MM.1S (cell line): ENCODE measurements around the gene PALD1.

Experiments used
- DNase-seq: peaks from one replicate; pipeline ENCODE4 v3.0.0-alpha.2; 2015
- H2AFZ ChIP-seq: fragments of 300-600 bp; sonication (generic); 2 replicates; pipeline ENCODE4 v1.6.0; 2016; ENCODE audit warnings: antibody characterized with exemption, low read length
- H3F3A ChIP-seq: fragments of 300-600 bp; sonication (generic); 2 replicates; pipeline ENCODE4 v1.6.1; 2016; ENCODE audit warnings: mild to moderate bottlenecking, antibody characterized with exemption, low read length, moderate library complexity, mixed read lengths; ENCODE audit not compliant: insufficient read depth
- H3K27ac ChIP-seq: fragments of 300-600 bp; sonication (generic); 2 replicates; pipeline ENCODE4 v1.5.1; 2016; ENCODE audit warnings: mild to moderate bottlenecking, low read length
- H3K27me3 ChIP-seq: fragments of 300-600 bp; sonication (generic); replicated peaks from 2 replicates; pipeline ENCODE4 v1.6.0; 2016; ENCODE audit warnings: low read length; ENCODE audit not compliant: insufficient read depth
- H3K36me3 ChIP-seq: fragments of 300-600 bp; sonication (generic); replicated peaks from 2 replicates; pipeline ENCODE4 v1.6.1; 2016; ENCODE audit warnings: mild to moderate bottlenecking, low read length, mixed read lengths; ENCODE audit not compliant: insufficient read depth
- H3K4me1 ChIP-seq: fragments of 300-600 bp; sonication (generic); 2 replicates; pipeline ENCODE4 v1.6.1; 2016; ENCODE audit warnings: low read length, mixed read lengths
- H3K4me2 ChIP-seq: fragments of 300-600 bp; sonication (generic); 2 replicates; pipeline ENCODE4 v1.6.0; 2016; ENCODE audit warnings: low read depth, low read length
- H3K4me3 ChIP-seq: fragments of 300-600 bp; sonication (generic); 2 replicates; pipeline ENCODE4 v1.5.1; 2016; ENCODE audit warnings: low read length, mixed read lengths
- H3K79me2 ChIP-seq: fragments of 300-600 bp; sonication (generic); 2 replicates; pipeline ENCODE4 v1.6.1; 2016; ENCODE audit warnings: mixed run types, low read length, mixed read lengths
- H3K9ac ChIP-seq: fragments of 300-600 bp; sonication (generic); 2 replicates; pipeline ENCODE4 v1.6.1; 2016; ENCODE audit warnings: low read length, mixed read lengths
- H3K9me2 ChIP-seq: fragments of 300-600 bp; sonication (generic); replicated peaks from 2 replicates; pipeline ENCODE4 v1.6.1; 2016; ENCODE audit warnings: mild to moderate bottlenecking, low read length, mixed read lengths; ENCODE audit not compliant: insufficient read depth
- H3K9me3 ChIP-seq: fragments of 300-600 bp; sonication (generic); replicated peaks from 2 replicates; pipeline ENCODE4 v1.6.1; 2016; ENCODE audit warnings: mild to moderate bottlenecking, low read length, mixed read lengths; ENCODE audit not compliant: insufficient read depth
- H4K20me1 ChIP-seq: fragments of 300-600 bp; sonication (generic); 2 replicates; pipeline ENCODE4 v1.6.1; 2016; ENCODE audit warnings: mild to moderate bottlenecking, low read length, moderate library complexity, mixed read lengths; ENCODE audit not compliant: insufficient read depth
- EZH2 ChIP-seq: fragments of 300-600 bp; sonication (generic); optimal IDR thresholded peaks from 2 replicates; pipeline ENCODE3; 2017; ENCODE audit warnings: low read depth, mild to moderate bottlenecking, antibody characterized with exemption, low read length, mixed read lengths
- EZH2phosphoT487 ChIP-seq: fragments of 300-600 bp; sonication (generic); IDR thresholded peaks from 2 replicates; pipeline ENCODE4 v1.6.1; 2018; ENCODE audit warnings: antibody characterized with exemption, low read length
- TF ChIP-seq, protein P1 (sequence below): fragments of 300-600 bp; sonication (generic); IDR thresholded peaks from 2 replicates; pipeline ENCODE4 v1.5.1; 2016; ENCODE audit warnings: antibody characterized with exemption, low read length, mixed read lengths

The PALD1 gene

DNA sequence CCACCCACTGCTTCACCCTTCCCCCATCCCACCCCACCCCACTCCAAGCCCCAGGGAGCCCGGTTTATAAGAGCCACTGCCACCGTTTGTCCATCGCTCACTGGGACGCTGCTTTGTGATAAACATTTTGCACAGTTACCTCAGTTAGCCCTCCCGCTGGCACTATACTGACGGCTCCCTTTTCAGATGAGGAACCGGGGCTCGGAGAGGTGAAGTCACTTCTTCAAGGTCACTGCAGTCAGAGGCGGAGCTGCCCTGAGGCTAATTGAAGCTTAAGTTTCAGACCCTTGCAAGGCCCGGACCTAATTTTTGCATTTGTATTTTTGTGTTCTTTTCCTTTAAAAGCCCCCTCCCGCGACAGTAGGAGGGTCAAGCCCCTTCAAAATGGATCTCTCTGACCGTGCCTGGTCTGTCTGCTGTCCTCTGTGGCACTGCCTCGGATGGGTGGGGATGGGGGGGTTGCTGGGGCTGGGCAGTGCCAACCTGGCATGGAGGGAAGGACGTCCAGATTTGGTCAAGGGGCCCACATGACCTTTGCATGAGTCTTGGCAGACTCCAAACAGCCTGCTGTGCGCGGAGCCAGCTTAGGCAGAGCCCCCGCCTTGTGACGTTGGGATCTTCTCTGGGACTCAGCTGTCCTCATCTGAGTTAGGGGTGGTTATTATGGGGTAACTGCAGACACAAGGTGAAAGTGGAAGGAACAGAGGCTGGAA is 19.4 kb upstream of the PALD1 start:
- no peak for DNase-seq
- H3K27ac ChIP-seq: no peak overlapping the region
- no peak overlapping the region for H3K4me2 ChIP-seq
- H3K4me3 ChIP-seq: no peak overlapping the region
- no peak overlapping the region for H3K9ac ChIP-seq
- H3K27me3 ChIP-seq: no peaks in the 10 kb centered on the region
- no peaks in the 10 kb centered on the region for H3K9me3 ChIP-seq
- H4K20me1 ChIP-seq: no peaks in the 10 kb centered on the region
- no peaks in the 10 kb centered on the region for H3K36me3 ChIP-seq
- TF ChIP-seq, protein P1, sequence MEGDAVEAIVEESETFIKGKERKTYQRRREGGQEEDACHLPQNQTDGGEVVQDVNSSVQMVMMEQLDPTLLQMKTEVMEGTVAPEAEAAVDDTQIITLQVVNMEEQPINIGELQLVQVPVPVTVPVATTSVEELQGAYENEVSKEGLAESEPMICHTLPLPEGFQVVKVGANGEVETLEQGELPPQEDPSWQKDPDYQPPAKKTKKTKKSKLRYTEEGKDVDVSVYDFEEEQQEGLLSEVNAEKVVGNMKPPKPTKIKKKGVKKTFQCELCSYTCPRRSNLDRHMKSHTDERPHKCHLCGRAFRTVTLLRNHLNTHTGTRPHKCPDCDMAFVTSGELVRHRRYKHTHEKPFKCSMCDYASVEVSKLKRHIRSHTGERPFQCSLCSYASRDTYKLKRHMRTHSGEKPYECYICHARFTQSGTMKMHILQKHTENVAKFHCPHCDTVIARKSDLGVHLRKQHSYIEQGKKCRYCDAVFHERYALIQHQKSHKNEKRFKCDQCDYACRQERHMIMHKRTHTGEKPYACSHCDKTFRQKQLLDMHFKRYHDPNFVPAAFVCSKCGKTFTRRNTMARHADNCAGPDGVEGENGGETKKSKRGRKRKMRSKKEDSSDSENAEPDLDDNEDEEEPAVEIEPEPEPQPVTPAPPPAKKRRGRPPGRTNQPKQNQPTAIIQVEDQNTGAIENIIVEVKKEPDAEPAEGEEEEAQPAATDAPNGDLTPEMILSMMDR: no peak
- TF ChIP-seq EZH2phosphoT487 (no peak), EZH2 (no peak)
- H3K9me2 ChIP-seq: no peaks in the 10 kb centered on the region
- H3K79me2 ChIP-seq: no peaks in the 10 kb centered on the region
- H3F3A ChIP-seq: no peaks in the 10 kb centered on the region
- H3K4me1 ChIP-seq: peaks cover 3% of the 10 kb centered on the region; the same call in 1 of the 2 replicates
- no peak overlapping the region for H2AFZ ChIP-seq

DNA sequence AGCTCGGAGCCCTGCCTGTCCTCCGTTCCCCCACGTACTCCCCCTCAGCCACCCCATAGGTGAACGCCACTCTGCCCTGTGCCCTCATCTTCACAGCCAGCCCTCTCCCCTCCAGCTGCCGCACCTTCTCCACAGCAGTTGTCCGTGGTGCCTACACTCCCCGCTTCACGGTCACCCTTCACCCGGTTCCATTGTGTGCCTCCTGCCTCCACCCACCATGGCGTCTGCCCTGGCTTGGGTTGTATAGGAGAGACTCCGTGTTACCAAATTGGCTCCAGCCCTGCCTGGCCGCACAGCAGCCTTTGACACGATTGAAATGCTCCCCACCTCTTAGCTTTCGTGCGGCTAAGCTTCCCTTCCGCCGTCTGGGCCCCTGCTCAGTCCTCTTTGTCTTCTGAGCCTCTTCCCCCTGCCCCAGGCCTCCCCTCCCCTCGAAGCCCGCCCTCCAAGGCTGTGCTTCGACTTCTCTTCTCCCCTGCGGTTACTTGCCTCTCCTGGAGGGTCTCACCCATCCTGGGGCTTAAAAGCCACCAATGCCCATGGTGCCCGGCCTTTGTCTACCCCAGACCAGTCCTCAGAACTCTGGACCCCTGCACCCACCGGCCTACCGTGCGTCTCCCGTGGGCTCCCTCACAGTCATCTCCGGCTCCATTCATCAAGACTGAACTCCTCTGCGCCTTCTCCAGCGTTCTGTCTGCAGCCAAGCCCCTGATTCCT is 18.6 kb upstream of the PALD1 start:
- no peaks in the 10 kb centered on the region for H3K79me2 ChIP-seq
- H3K9ac ChIP-seq: no peak overlapping the region
- no peak overlapping the region for H3K27ac ChIP-seq

DNA sequence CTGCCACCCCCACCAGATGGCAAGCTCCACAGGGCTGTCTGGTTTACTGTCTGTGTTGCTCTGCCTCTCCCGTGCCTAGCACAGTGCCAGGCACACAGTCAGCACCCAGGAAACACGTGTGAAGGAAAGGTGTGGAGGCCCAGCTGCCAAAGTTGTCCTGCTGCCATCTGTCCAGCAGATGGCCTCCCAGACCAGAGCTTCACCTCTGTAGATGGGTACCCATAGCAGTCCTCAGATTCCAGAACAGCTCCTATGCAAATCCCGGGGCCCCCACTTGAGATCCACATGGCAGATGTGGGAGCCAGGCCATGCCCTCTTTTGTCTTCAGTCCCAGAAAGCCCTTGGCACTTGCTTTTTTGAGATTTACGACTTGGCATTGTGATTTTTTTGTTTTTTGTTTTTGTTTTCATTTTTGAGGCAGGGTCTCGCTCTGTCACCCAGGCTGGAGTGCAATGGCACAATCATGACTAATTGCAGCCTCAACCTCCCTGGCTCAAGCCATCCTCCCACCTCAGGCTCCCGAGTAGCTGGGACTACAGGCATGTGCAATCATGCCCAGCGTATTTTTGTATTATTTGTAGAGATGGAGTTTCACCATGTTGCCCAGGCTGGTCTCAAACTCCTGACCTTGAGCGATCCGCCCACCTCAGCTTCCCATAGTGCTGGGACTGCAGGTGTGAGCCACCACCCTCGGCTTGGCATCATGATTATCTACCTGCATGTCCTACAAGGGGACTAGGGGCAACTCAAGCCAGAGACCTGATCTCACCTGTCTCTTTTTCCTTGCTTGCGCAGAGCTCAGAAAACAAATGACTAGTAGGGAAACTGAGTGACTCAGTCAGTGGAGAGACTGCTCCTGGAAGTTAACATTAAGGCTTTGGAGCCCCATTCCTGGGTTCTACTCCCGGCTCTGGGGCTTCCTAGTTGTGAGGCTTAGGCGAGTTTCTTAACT is 16.9 kb upstream of the PALD1 start:
- Histone ChIP-seq H3K27me3 (no peaks in the 10 kb centered on the region), H3K9ac (no peak overlapping the region), H3K27ac (no peak overlapping the region), H4K20me1 (no peaks in the 10 kb centered on the region), H3K4me1 (peaks cover 3% of the 10 kb centered on the region; the same call in 1 of the 2 replicates), H3K9me2 (no peaks in the 10 kb centered on the region), H3K9me3 (no peaks in the 10 kb centered on the region), H3K79me2 (no peaks in the 10 kb centered on the region), H2AFZ (no peak overlapping the region), H3K4me2 (no peak overlapping the region), H3K4me3 (no peak overlapping the region), H3K36me3 (no peaks in the 10 kb centered on the region), H3F3A (no peaks in the 10 kb centered on the region)
- peak; percentile 58 for DNase-seq
- TF ChIP-seq EZH2 (no peak), EZH2phosphoT487 (no peak)
- TF ChIP-seq, protein P1: peak; percentile 87

More for the DNA sequence above, 18.6 kb upstream of the PALD1 start:
- Histone ChIP-seq H3F3A (no peaks in the 10 kb centered on the region), H3K4me3 (no peak overlapping the region), H3K4me2 (no peak overlapping the region), H3K27me3 (no peaks in the 10 kb centered on the region), H3K9me2 (no peaks in the 10 kb centered on the region), H3K4me1 (peaks cover 3% of the 10 kb centered on the region; the same call in 1 of the 2 replicates), H3K9me3 (no peaks in the 10 kb centered on the region), H3K36me3 (no peaks in the 10 kb centered on the region), H2AFZ (no peak overlapping the region), H4K20me1 (no peaks in the 10 kb centered on the region)
- TF ChIP-seq EZH2 (no peak), EZH2phosphoT487 (no peak)
- TF ChIP-seq, protein P1: no peak
- no peak for DNase-seq
